ENCODE results near the gene TRUB1. TPM values are rescaled to one million over a fixed set of nuclear protein-coding genes. Genes with fewer than 3 reads are reported as not detected.
"Not testable (repeated sequence)": the region's sequence is repeated elsewhere in the genome, so short reads cannot be mapped to it uniquely, and the experiment has no call there.

TRUB1 gene
- total RNA-seq, result 1 to 10 TPM; 4.0 to 9.2 (median 6.6) TPM
- polyA plus RNA-seq, result 1 to 10 TPM; 2.5 to 6.6 TPM

- FAIRE-seq, result peak; percentile 66
- 0% methylated on average over 46 of the region's 46 CpGs for WGBS, 2 donors
- H3K4me1 ChIP-seq, result peaks cover 0 to 14% (median 10%) of the 10 kb centered on the region in 3 donors
- peak within 1 kb of the TSS; percentile 84 to 98 (median 88) for H3K4me3 ChIP-seq
- no peaks in the 10 kb centered on the region for H3K27me3 ChIP-seq
- peak; percentile 87 to 96 (median 92) for DNase-seq
- peak within 1 kb of the TSS; percentile 81 to 83 (median 83) for H3K27ac ChIP-seq
- H3K36me3 ChIP-seq, result peaks cover 0 to 4% (median 0%) of the 10 kb centered on the region in 3 donors
- TF ChIP-seq CTCF (IDR thresholded peaks at IDR 0.05), result no peak
- peak; percentile 100 for ATAC-seq
- H3K9me3 ChIP-seq, result no peaks in the 10 kb centered on the region
- intact Hi-C loops (cut with DNase I), result no loop called here
These were observed at the start of gene TRUB1 for GRCh38 chr10:114937962-114938855. TRUB1 (plus strand) TSS chr10:114938195; CDS start chr10:114938254, 59 bp downstream.

GRCh38 chr10:114893251-114893650 lies 44.7 kb upstream of the TRUB1 start:
- Histone ChIP-seq H3K36me3 (no peaks in the 10 kb centered on the region), H3K9me3 (no peaks in the 10 kb centered on the region), H3K4me3 (no peak overlapping the region), H3K4me1 (no peaks in the 10 kb centered on the region), H3K27me3 (no peaks in the 10 kb centered on the region), H3K27ac (no peak overlapping the region)
- 62 to 71% methylated on average over 5 of the region's 5 CpGs for WGBS, 2 donors
- FAIRE-seq, result no peak
- ATAC-seq, result no peak
- intact Hi-C loops (cut with DNase I), result no loop called here
- DNase-seq, result no peak
- TF ChIP-seq CTCF (IDR thresholded peaks at IDR 0.05), result no peak

GRCh38 chr10:114894911-114895310 lies 43.1 kb upstream of the TRUB1 start:
- ATAC-seq (no peak), FAIRE-seq (no peak), DNase-seq (no peak)
- H3K4me1 ChIP-seq, result no peaks in the 10 kb centered on the region
- no peak overlapping the region for H3K27ac ChIP-seq
- H3K27me3 ChIP-seq, result no peaks in the 10 kb centered on the region
- TF ChIP-seq CTCF (IDR thresholded peaks at IDR 0.05), result no peak
- intact Hi-C loops (cut with DNase I), result no loop called here
- no peaks in the 10 kb centered on the region for H3K9me3 ChIP-seq
- H3K36me3 ChIP-seq, result no peaks in the 10 kb centered on the region
- H3K4me3 ChIP-seq, result no peak overlapping the region

GRCh38 chr10:114897011-114897410 lies 41.0 kb upstream of the TRUB1 start:
- ATAC-seq; H3K4me1 ChIP-seq; H3K9me3 ChIP-seq; DNase-seq; H3K4me3 ChIP-seq; H3K27me3 ChIP-seq; intact Hi-C loops (cut with DNase I); H3K27ac ChIP-seq; FAIRE-seq; H3K36me3 ChIP-seq: not testable (repeated sequence)
- 70 to 80% methylated on average over 6 of the region's 6 CpGs for WGBS, 2 donors

- 76 to 87% methylated on average over 3 of the region's 3 CpGs for WGBS, 2 donors
- DNase-seq, result no peak
- H3K9me3 ChIP-seq, result no peaks in the 10 kb centered on the region
- intact Hi-C loops (cut with DNase I), result no loop called here
- H3K4me1 ChIP-seq, result no peaks in the 10 kb centered on the region
- TF ChIP-seq CTCF (IDR thresholded peaks at IDR 0.05), result no peak
- no peaks in the 10 kb centered on the region for H3K27me3 ChIP-seq
- ATAC-seq, result no peak
- no peak overlapping the region for H3K27ac ChIP-seq
- H3K36me3 ChIP-seq, result no peaks in the 10 kb centered on the region
- H3K4me3 ChIP-seq, result no peak overlapping the region
- FAIRE-seq, result no peak
These were observed 40.4 kb upstream of the TRUB1 start for GRCh38 chr10:114897593-114897992.

Measured in pancreas (tissue), 10 donors.